SU-DHL-6 (cell line): Measurements from ENCODE around the gene LRBA.

Experiments used
- H2AFZ ChIP-seq: fragments of 200-600 bp; sonication (generic); 2 replicates; pipeline ENCODE4 v1.6.1; 2014; ENCODE audit warnings: low read depth, mild to moderate bottlenecking, moderate library complexity, mixed read lengths, antibody characterized with exemption, low read length; ENCODE audit not compliant: severe bottlenecking
- H3F3A ChIP-seq: fragments of 200-600 bp; shearing (Covaris generic); 2 replicates; pipeline ENCODE4 v1.6.0; 2016; ENCODE audit warnings: antibody characterized with exemption, mild to moderate bottlenecking; ENCODE audit not compliant: insufficient read depth
- H3K27ac ChIP-seq: fragments of 200-600 bp; sonication (generic); 2 replicates; pipeline ENCODE4 v1.5.1; 2016; ENCODE audit warnings: low read depth, mild to moderate bottlenecking, low read length, moderate library complexity, mixed read lengths
- H3K27me3 ChIP-seq: fragments of 200-600 bp; sonication (generic), shearing (Covaris generic); 2 replicates; pipeline ENCODE4 v1.6.0; 2014; ENCODE audit warnings: mild to moderate bottlenecking, low read length
- H3K36me3 ChIP-seq: fragments of 200-600 bp; sonication (generic); 2 replicates; pipeline ENCODE4 v1.6.1; 2014; ENCODE audit warnings: mild to moderate bottlenecking, low read length, mixed read lengths
- H3K4me2 ChIP-seq: fragments of 300-600, 200-600 bp; shearing (Covaris generic), sonication (generic); 2 replicates; pipeline ENCODE4 v1.6.0; 2014; ENCODE audit warnings: low read length, low read depth, mild to moderate bottlenecking; ENCODE audit not compliant: poor library complexity, severe bottlenecking
- H3K4me3 ChIP-seq: fragments of 200-600 bp; sonication (generic); 2 replicates; pipeline ENCODE4 v1.5.1; 2014; ENCODE audit warnings: antibody characterized with exemption, low read length, mild to moderate bottlenecking, mixed read lengths; ENCODE audit not compliant: insufficient read depth, poor library complexity, severe bottlenecking
- H3K79me2 ChIP-seq: fragments of 200-600 bp; sonication (generic); 2 replicates; pipeline ENCODE4 v1.6.1; 2014; ENCODE audit warnings: mild to moderate bottlenecking, low read length, moderate library complexity; ENCODE audit not compliant: insufficient read depth
- H3K9ac ChIP-seq: fragments of 200-600 bp; sonication (generic); 2 replicates; pipeline ENCODE4 v1.7.0; 2014; ENCODE audit warnings: mild to moderate bottlenecking, low read length
- H3K9me2 ChIP-seq: fragments of 200-600 bp; sonication (generic); replicated peaks from 2 replicates; pipeline ENCODE4 v1.6.1; 2014; ENCODE audit warnings: low read length; ENCODE audit not compliant: insufficient read depth
- H3K9me3 ChIP-seq: fragments of 200-600 bp; sonication (generic); 2 replicates; pipeline ENCODE4 v1.6.1; 2014; ENCODE audit warnings: low read length, mixed read lengths; ENCODE audit not compliant: insufficient read depth
- H4K20me1 ChIP-seq: fragments of 200-600 bp; sonication (generic); 2 replicates; pipeline ENCODE4 v1.6.1; 2014; ENCODE audit warnings: low read depth, mild to moderate bottlenecking, antibody characterized with exemption, low read length, moderate library complexity, mixed read lengths
- CTCF ChIP-seq: fragments of 200-600 bp; sonication (generic); IDR thresholded peaks from one replicate; pipeline ENCODE4 v1.5.1; 2017; ENCODE audit warnings: antibody characterized with exemption, mild to moderate bottlenecking, low read length, moderate library complexity; ENCODE audit not compliant: insufficient read depth, poor library complexity, severe bottlenecking
- EZH2phosphoT487 ChIP-seq: fragments of 200-600 bp; sonication (generic), shearing (Covaris generic); conservative IDR thresholded peaks from 2 replicates; pipeline ENCODE4 v1.6.1; 2018; ENCODE audit warnings: mild to moderate bottlenecking, antibody characterized with exemption, low read length, moderate library complexity, mixed read lengths

Gene LRBA

DNA sequence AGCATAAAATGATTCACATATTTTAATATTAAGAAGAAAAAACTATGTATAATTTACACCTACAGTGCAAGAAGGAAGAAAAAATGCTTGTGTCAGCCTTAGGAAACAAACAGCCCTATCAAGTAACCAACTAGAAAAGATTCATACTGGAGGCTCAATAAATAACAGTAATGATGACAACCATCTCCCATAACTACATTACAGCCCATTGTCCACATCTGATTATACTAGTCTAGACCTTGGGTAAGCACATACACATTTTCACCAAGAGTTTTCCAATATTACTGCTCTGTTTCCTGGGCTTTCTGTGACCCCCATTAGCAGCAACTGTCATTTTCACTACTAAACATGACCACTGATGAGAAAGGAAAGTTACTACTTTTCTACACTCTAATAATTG is 263.4 kb downstream of the LRBA start:
- Histone ChIP-seq H3K27ac (no peak overlapping the region), H3K36me3 (no peaks in the 10 kb centered on the region), H3F3A (no peaks in the 10 kb centered on the region), H3K4me2 (no peak overlapping the region), H3K79me2 (no peaks in the 10 kb centered on the region; the same call in 1 of the 2 replicates), H3K4me3 (no peak overlapping the region), H3K27me3 (no peaks in the 10 kb centered on the region), H2AFZ (no peak overlapping the region), H3K9ac (no peak overlapping the region), H3K9me2 (no peaks in the 10 kb centered on the region), H4K20me1 (no peaks in the 10 kb centered on the region), H3K9me3 (no peaks in the 10 kb centered on the region)
- no peak for TF ChIP-seq EZH2phosphoT487
- no peak for TF ChIP-seq CTCF

DNA sequence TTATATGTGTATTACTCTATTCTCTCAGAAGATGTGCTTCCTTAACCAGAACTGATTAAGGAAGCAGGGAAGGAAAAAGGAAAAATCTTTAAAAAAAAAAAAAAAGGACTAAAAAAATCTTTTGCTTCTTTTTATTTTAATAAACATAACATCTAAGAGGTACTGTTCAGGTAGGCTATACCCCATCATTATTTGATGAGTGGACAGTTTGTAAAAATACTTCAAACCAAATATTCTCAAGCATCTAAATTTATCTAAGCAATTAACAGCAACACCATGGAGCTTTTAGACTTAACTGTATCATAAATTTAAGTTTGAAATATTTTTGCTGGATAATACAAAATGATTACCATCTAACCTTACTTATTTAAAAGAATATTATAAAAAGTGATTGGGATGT is 264.3 kb downstream of the LRBA start:
- no peaks in the 10 kb centered on the region for H3K9me2 ChIP-seq

GRCh38 chr4:150746156-150746555 is 268.9 kb downstream of the LRBA start:
- Histone ChIP-seq H2AFZ (no peak overlapping the region), H3K36me3 (no peaks in the 10 kb centered on the region), H3F3A (no peaks in the 10 kb centered on the region), H4K20me1 (no peaks in the 10 kb centered on the region), H3K9me3 (no peaks in the 10 kb centered on the region), H3K9ac (no peak overlapping the region), H3K27me3 (no peaks in the 10 kb centered on the region), H3K4me3 (no peak overlapping the region), H3K4me2 (no peak overlapping the region), H3K9me2 (no peaks in the 10 kb centered on the region), H3K79me2 (no peaks in the 10 kb centered on the region), H3K27ac (no peak overlapping the region)
- TF ChIP-seq CTCF, result no peak
- no peak for TF ChIP-seq EZH2phosphoT487

More for the DNA sequence above, 264.3 kb downstream of the LRBA start:
- Histone ChIP-seq H3K79me2 (no peaks in the 10 kb centered on the region; the same call in 1 of the 2 replicates), H3K9ac (no peak overlapping the region), H3K36me3 (no peaks in the 10 kb centered on the region), H2AFZ (no peak overlapping the region), H4K20me1 (no peaks in the 10 kb centered on the region), H3F3A (no peaks in the 10 kb centered on the region), H3K4me2 (no peak overlapping the region), H3K27me3 (no peaks in the 10 kb centered on the region), H3K27ac (no peak overlapping the region), H3K9me3 (no peaks in the 10 kb centered on the region), H3K4me3 (no peak overlapping the region)
- TF ChIP-seq CTCF (no peak), EZH2phosphoT487 (no peak)
